Heart left ventricle (tissue), 13 donors: ENCODE measurements around the gene RALGAPA2.

ENCODE experiments used
- CTCF ChIP-seq, 12 donors: fragments of 200-600 bp; sonication (generic) in 4 of 12; IDR thresholded peaks; one replicate each; pipeline versions ENCODE4 v1.5.0 to v1.8.0; 2018 to 2022; ENCODE audit warnings: antibody characterized with exemption in 12 of 12, mild to moderate bottlenecking in 5 of 12
- POLR2A ChIP-seq, 2 donors: fragments of 450-650 bp; IDR thresholded peaks; one replicate each; pipeline ENCODE4 v1.6.1; 2017; ENCODE audit warnings: antibody characterized with exemption in 2 of 2, mild to moderate bottlenecking in 2 of 2, moderate library complexity in 2 of 2
- donor health status: ischemic (EF 13 %, LVEDD 7.1; RV severe dilation, severe dysfunction).
- donor health status: DM: no; HTN: yes; CAD: no.
- donor health status: DM: no; HTN: no; CAD: no.
- donor health status: ischemic (EF 25% LVEDD 6.9; RV normal size, moderate dysfunction).
- donor health status: ischemic (EF 25% LVEDD 5.7; RV mildly dilated, moderate dysfunction).
- donor health status: ischemic (EF 35%, LVEDD 5.7; RV mildly dilated, moderate dysfunction).
- donor health status: nonischemic (EF 11% LVEDD 7.7; RV severe dilation, severe dysfunction).
- donor health status: DM: yes; HTN: yes; CAD: no.
- donor health status: PGD.
- donor health status: ischemic (EF 29% LVEDD 5.4; RV normal size, mild dysfunction).
- donor health status: nonischemic (EF 23%, LVEDD 6.1; RV moderate dilation, normal function).

- TF ChIP-seq CTCF (IDR thresholded peaks at IDR 0.05): no peak
- no peak for TF ChIP-seq POLR2A (IDR thresholded peaks at IDR 0.05)
Observed at GRCh38 chr20:20493701-20494100, 218.7 kb downstream of the RALGAPA2 start.
